Measurements from ENCODE around the gene CRHBP.

CRHBP gene

GRCh38 chr5:77015938-77016569 is 63.2 kb downstream of the CRHBP start:
- no peak for DNase-seq (ENCODE audit: low read depth in 1 of 2, low spot score in 1 of 2)

- DNase-seq (ENCODE audit: low read depth in 1 of 2, low spot score in 1 of 2), result no peak
Observed at GRCh38 chr5:77016962-77017361, 64.1 kb downstream of the CRHBP start.

- no peak for DNase-seq (ENCODE audit: low read depth in 1 of 2, low spot score in 1 of 2)
Observed at GRCh38 chr5:77017668-77018067, 64.8 kb downstream of the CRHBP start.
